Thoracic aorta (tissue), 2 donors: ENCODE measurements around the gene FAM124B. TPM values are rescaled to one million over a fixed set of nuclear protein-coding genes. Genes with fewer than 3 reads are reported as not detected.

Source experiments
- ATAC-seq: fragments of 150-250 bp; one replicate; pipeline ENCODE4 v1.8.0; 2017; ENCODE audit warnings: low read depth; ENCODE audit not compliant: insufficient number of reproducible peaks, low FRiP score
- DNase-seq: peaks from one replicate; pipeline ENCODE4 v3.0.0-alpha.2; 2020; ENCODE audit warnings: low spot score
- H3K27ac ChIP-seq, 2 donors: fragments of 200-600 bp; sonication (generic); 1 replicate in 1 of 2; 2 replicates in 1 of 2; pipeline ENCODE4 v1.5.1; 2016; ENCODE audit warnings: mild to moderate bottlenecking in 2 of 2, moderate library complexity in 2 of 2
- H3K27me3 ChIP-seq: fragments of 200-600 bp; sonication (generic); replicated peaks from 2 replicates; pipeline ENCODE4 v1.6.0; 2016; ENCODE audit warnings: mild to moderate bottlenecking; ENCODE audit not compliant: insufficient read depth
- H3K36me3 ChIP-seq: fragments of 200-600 bp; sonication (generic); one replicate; pipeline ENCODE4 v1.5.1; 2016
- H3K4me1 ChIP-seq, 2 donors: fragments of 200-600 bp; sonication (generic); 1 replicate in 1 of 2; 2 replicates in 1 of 2; pipeline versions ENCODE4 v1.5.1 to v1.6.0; 2016; ENCODE audit warnings: low read depth in 2 of 2, mild to moderate bottlenecking in 1 of 2; ENCODE audit not compliant: control insufficient read depth in 1 of 2
- H3K4me3 ChIP-seq: fragments of 200-600 bp; sonication (generic); 2 replicates; pipeline ENCODE4 v1.5.1; 2016; ENCODE audit warnings: mild to moderate bottlenecking
- H3K9me3 ChIP-seq: fragments of 200-600 bp; sonication (generic); 2 replicates; pipeline ENCODE4 v1.5.1; 2016
- total RNA-seq, 2 donors: library from RNA; depleted of rRNA; stranded (reverse); fragments of >200 nt; gene quantifications; one replicate each; pipeline versions ENCODE4 v1.1.0 to v1.2.3, GENCODE V29; 2016
- TF ChIP-seq, protein P1 (sequence below): fragments of 200-600 bp; sonication (generic); IDR thresholded peaks from one replicate; pipeline ENCODE4 v1.5.1; 2019; ENCODE audit warnings: antibody characterized with exemption

The FAM124B gene
- total RNA-seq, 2 donors from 2014 or later: 1.1 to 4.0 TPM

DNA sequence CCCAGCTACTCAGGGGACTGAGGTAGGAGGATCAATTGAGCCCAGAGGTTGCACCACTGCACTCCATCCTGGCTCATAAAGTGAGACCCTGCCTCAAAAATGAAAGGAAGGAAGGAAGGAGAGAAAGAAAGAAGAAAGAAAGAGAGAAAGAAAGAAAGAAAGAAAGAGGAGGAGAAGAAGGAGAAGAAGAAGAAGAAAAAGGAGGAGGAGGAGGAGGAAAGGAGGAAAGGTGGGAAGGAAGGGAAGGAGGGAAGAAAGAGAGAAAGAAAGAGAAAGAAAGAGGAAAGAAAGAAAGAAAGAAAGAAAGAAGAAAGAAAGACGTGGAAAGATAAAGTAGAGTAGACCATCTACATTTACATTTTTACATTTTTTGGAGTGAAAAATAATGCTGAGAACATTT, 39.8 kb downstream of the FAM124B start:
- Histone ChIP-seq H3K27ac (no peak overlapping the region), H3K36me3 (no peaks in the 10 kb centered on the region), H3K4me3 (no peak overlapping the region), H3K27me3 (no peaks in the 10 kb centered on the region), H3K4me1 (no peaks in the 10 kb centered on the region), H3K9me3 (no peaks in the 10 kb centered on the region)
- TF ChIP-seq, protein P1, sequence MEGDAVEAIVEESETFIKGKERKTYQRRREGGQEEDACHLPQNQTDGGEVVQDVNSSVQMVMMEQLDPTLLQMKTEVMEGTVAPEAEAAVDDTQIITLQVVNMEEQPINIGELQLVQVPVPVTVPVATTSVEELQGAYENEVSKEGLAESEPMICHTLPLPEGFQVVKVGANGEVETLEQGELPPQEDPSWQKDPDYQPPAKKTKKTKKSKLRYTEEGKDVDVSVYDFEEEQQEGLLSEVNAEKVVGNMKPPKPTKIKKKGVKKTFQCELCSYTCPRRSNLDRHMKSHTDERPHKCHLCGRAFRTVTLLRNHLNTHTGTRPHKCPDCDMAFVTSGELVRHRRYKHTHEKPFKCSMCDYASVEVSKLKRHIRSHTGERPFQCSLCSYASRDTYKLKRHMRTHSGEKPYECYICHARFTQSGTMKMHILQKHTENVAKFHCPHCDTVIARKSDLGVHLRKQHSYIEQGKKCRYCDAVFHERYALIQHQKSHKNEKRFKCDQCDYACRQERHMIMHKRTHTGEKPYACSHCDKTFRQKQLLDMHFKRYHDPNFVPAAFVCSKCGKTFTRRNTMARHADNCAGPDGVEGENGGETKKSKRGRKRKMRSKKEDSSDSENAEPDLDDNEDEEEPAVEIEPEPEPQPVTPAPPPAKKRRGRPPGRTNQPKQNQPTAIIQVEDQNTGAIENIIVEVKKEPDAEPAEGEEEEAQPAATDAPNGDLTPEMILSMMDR: no peak
- DNase-seq (no peak), ATAC-seq (no peak)

DNA sequence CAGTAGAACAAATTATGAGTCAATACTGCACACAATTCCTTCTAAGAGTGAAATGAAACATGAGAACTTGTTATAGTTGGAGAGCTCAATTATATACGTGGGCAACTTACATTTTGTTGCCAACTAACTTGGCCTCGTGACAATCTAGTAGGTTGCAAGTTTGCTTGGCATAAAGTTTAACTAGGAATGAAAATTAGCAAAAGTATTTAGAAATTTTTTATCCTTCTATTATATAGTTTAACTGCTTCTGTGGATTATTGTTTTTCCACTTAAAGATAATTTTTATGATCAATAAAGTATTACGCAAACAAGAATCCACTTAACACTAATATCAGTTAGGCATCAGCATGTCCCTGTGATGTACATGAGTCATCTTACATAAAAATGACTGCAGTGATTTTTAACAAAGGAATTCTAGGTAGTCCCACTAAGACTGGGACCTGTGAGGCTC, 41.1 kb downstream of the FAM124B start:
- H3K27ac ChIP-seq: no peak overlapping the region
- no peaks in the 10 kb centered on the region for H3K27me3 ChIP-seq
- ATAC-seq (no peak), DNase-seq (no peak)
- no peaks in the 10 kb centered on the region for H3K36me3 ChIP-seq
- TF ChIP-seq, protein P1: no peak
- no peaks in the 10 kb centered on the region for H3K9me3 ChIP-seq
- no peak overlapping the region for H3K4me3 ChIP-seq
- no peaks in the 10 kb centered on the region for H3K4me1 ChIP-seq

DNA sequence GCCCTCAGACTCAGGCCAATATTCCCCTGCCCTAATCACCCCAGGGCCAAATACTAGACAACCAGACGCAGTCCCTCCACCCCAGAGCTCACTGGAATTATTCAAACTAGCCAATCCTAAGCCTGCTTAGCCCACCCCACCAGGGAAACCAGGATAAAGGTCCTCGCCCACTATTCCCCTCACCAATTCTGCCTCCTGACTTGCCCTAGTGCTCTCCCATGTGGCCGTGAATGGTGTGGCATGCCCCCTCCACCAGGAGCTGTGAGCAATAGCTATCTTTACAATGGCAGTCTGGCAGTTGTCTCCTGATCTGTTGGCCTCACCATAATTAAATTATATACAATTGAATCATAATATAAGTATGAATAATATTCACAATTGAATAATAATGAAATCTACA, 42.3 kb downstream of the FAM124B start:
- Histone ChIP-seq H3K27me3 (no peaks in the 10 kb centered on the region), H3K36me3 (no peaks in the 10 kb centered on the region), H3K9me3 (no peaks in the 10 kb centered on the region), H3K27ac (no peak overlapping the region), H3K4me1 (no peaks in the 10 kb centered on the region), H3K4me3 (no peak overlapping the region)
- ATAC-seq: no peak
- TF ChIP-seq, protein P1: no peak
- no peak for DNase-seq

DNA sequence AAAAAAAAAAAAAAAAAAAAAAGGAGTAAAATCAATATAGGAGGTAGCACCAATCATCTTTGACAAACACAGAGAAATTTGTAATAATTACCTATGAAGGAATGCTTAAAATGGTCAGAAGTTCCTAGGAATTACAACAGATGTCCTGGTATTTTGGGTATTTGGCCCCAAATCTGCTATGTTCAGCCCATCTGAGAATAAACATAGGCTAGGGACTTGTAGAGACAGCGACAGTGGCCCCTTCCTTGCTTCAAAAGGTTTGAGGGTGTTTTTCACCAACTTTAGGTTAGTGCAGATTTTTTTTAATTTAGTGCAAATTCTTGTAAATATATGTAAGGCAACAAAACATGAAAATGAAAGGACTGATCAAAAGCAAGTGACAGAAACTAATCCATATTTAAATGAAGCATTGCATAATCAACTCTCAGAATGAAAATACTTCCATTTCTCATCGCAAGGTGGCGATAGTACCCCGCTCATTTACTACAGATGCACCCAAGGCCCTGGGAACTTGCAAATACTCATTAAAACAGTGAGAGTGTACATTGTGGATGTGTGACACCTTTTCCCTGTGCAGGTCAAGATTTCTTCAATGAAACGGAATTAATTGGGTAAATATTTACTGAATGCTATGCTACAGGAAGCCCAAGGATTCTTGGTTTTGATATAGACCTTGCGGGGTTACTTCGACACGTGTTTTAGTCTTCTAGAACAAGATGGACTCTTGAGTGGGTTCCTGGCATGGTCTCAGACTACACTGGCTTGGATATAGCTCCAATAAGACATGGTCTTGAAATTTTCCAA, 44.6 kb downstream of the FAM124B start:
- Histone ChIP-seq H3K9me3 (no peaks in the 10 kb centered on the region), H3K4me1 (no peaks in the 10 kb centered on the region), H3K27me3 (no peaks in the 10 kb centered on the region), H3K36me3 (no peaks in the 10 kb centered on the region), H3K4me3 (no peak overlapping the region), H3K27ac (no peak overlapping the region)
- no peak for ATAC-seq
- TF ChIP-seq, protein P1: peak; percentile 80
- no peak for DNase-seq

DNA sequence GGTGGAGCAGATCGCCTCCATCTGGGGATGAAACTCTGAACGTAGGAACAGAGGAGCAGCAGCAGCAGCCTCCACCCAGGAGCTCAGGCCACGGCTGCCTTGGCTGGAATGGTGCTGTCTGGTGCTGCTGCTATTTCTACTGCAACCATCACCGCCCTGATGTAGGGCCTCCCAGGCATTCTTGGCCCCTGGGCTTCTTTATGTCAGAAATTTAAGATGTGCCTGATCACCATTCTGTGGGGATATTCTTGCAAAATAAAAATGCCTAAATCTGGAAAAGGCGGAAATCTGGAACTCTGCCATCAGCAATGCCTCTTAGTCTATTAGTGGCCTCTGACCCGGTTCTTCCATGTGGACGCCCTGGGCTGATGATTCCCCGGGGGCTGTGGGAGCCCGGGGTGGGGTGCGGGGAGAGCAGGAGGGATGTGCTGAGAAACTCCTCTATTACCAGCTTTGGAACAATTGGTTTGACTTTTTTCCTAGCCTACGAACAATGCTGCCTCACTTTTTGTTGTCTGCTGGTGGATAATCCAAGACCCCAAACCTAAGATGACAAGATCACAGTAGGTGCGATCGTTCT, 47.2 kb downstream of the FAM124B start:
- TF ChIP-seq, protein P1: no peak
- DNase-seq (no peak), ATAC-seq (no peak)
- H3K27ac ChIP-seq: no peak overlapping the region
- H3K4me3 ChIP-seq: no peak overlapping the region
- no peaks in the 10 kb centered on the region for H3K27me3 ChIP-seq
- no peaks in the 10 kb centered on the region for H3K36me3 ChIP-seq
- no peaks in the 10 kb centered on the region for H3K9me3 ChIP-seq
- H3K4me1 ChIP-seq: no peaks in the 10 kb centered on the region
